ENCODE measurements around the gene DLL4.
"Not testable (repeated sequence)": the region's sequence is repeated elsewhere in the genome, so short reads cannot be mapped to it uniquely, and the experiment has no call there.

Gene DLL4

DNA sequence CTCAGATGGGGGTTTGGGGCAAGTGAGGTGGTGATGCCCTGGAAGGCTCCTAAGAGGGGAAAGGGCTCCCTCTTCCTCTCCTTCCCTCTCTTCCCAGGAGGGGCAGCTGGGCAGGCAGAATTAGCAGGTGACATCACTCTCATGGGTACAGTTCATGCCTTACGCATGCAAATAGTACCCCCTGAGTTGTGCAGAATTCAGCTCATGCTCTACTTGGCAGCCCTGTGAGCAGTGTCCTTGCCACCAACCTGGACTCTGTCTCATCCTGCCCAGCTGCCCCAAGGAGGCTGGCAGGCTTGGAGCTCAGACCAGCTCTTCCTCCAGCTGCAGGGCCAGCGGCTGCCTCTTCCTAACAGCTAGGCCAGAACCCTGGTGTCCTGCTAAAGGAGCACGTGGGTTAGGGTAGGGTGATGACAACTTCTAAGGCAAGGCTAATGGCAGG, 27.4 kb downstream of the DLL4 start:
- DNase-seq (ENCODE audit: extremely low spot score, insufficient read length, low read depth): no peak
- no peak for FAIRE-seq

DNA sequence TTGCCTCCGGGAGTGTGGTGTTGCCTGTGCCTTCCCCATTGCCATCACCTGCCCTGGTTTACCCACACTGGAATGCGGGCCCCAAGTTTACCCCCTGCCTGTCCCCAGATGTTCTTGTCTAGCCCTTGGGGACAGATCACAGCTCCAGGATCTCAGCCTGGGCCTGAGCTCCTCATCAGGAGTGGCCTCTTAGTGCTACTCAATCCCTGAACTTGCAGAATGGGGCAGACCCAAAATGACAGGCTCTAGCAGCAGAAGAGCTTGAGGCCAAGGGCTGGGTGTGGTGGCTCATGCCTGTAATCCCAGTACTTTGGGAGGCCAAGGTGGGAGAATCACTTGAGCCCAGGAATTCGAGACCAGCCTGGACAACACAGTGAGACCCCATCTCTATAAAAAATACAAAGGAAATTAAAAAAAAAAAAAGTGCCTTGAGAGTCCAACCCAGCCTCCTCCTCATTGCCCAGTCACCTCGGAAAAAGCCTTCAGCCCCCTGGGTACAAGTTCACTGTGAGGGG, 28.0 kb downstream of the DLL4 start:
- DNase-seq (ENCODE audit: extremely low spot score, insufficient read length, low read depth) (no peak), FAIRE-seq (no peak)

DNA sequence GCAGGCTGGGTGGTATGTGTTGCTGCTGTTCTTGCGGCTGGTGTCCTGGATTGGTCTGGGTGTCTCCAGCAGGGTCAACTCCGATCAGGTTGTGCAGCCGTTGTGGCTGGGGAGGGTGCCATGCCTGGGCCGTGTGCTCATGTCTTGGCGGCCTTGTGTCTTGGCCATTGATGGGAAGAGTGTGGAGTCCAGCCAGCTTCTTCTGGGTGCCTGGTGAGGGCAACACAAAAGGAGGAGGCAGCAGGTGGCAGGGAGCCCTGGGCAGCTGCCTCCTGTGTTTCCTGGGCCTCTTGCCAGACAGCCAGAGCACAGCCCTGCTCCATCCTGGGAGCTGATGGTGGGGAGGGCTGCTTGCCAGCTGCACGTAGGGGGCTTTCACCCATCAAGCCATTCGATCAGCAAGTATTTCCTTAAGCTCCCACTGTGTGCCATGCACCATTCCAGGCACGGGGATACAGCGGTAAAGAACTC, 28.5 kb downstream of the DLL4 start:
- FAIRE-seq (no peak), DNase-seq (ENCODE audit: extremely low spot score, insufficient read length, low read depth) (no peak)

DNA sequence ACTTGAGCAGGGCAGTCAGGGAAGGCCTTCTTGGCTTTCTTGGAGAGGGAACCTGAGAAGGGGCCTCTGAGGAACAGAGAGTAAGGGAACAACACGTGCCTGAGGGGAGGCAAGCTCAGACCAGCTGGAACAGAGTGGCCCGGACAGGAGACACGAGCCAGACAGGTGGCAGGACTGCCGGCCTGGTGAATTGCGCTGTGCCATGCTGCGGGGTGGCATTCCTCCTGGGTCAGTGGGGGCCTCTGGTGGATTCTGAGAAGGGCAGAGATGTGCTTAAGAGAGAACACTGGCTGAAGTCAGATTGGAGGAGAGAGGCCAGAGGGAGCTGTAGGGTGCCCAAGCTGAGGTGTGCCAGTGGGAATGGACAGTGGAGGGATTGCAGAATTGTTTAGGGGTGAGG, 29.0 kb downstream of the DLL4 start:
- no peak for FAIRE-seq

DNA sequence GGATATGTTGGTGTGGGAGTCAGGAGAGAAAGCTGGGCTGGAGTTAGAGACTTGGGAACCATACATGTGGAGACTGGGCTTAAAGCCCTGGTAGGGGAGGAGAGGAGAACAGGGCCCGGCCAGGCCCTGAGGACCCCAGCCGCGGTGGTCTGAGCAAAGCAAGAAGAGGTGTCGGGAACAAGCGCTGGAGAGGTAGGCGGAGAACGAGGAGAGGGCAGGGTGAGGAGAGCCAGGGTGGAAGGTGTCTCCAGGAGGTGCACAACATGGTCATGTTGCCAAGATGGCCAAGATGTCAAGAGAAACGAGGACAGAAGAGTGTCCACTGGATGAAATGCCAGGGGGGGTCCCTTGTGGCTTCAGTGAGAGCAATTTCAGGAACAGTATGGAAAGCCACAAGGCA, 29.6 kb downstream of the DLL4 start:
- FAIRE-seq (no peak), DNase-seq (ENCODE audit: extremely low spot score, insufficient read length, low read depth) (no peak)

More for the DNA sequence above, 29.0 kb downstream of the DLL4 start:
- DNase-seq (ENCODE audit: extremely low spot score, insufficient read length, low read depth): no peak

DNA sequence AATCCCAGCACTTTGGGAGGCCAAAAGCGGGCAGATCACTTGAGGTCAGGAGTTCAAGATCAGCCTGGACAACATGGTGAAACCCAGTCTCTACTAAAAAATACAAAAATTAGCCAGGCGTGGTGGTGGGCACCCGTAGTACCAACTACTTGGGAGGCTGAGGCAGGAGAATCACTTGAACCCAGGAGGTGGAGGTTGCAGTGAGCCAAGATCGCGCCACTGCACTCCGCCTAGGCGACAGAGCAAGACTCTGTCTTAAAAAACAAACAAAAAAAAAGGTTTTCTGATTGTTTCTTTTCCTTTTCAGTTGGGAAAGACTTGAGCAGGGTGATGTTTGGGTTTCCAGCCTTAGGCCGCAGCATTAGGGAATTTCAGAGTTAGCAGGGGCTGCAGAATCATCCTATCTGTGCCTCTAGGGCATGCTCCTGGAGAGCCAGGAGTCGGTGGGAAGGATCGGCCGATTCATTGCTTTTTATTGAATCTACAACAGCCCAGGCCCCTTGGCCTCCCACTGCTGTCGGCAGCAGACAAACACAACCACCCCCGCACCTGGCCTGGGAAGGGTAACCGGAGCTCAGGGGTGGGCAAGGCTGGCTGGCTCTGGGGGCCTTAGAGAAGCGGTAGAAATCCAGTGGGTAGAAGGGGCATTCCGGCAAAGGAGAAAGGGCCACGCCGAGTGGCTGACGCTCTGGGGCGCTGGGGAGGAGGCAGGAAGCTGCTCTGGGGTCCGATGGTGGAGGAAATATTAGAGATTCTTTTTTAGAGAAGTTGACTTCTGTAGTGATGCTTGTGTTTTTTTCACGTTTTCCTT, 30.4 kb downstream of the DLL4 start:
- FAIRE-seq (no peak), DNase-seq (ENCODE audit: extremely low spot score, insufficient read length, low read depth) (no peak)

DNA sequence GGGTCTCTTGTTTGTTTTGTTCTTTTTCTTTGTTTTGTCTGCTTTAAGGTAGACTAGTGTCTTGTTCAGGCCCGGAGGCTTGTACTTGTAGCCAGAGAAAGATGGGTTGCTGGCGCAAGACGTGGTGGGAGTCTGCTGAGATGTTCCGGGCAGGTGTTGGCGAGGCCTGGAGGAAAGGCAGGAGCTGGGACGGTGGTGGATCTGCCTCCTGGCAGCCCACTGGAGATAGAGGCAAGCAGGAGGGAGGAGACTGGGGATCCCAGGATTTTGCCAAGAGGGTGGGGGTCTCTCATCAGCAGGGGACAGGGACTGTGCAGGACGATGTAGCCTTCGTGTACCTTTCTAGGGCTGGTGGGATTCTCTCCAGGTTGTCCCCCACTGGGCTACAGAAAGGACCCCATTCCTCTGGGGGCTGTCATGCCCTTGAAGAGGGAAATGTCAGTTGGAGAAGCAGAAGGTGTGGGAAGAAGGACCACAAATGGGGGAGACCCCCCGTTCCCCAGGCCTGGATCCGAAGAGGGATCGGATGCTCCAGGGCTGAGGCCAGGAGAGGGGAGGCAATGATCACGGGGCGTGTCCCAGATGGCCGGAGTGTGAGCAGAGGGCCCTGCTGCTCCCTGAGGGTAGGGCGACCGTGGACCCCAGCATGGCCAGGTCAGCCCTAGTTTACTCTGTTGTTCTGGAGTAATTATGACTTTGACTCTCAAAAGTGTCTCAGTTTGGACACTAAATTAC, 31.2 kb downstream of the DLL4 start:
- no peak for DNase-seq (ENCODE audit: extremely low spot score, insufficient read length, low read depth)
- FAIRE-seq: no peak

DNA sequence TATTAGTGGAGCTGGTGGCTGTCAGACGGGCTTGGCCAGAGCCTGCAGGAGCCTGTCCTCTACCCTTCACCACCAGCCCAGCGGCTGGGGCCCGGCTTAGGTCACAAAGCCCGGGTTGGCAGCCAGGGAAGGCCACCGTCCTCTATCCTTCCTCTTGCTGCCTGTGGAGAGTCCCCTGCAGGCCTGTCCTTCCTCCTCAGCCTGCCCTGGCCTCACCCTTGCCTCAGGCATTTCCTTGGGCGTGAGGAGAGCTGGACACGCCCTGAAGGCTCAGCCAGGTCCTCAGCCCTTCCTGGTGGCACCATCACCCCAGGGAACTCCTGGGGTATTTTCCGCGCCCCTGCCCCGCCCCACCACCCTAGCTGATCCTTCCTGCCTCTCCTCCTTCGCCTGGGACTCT, 31.8 kb downstream of the DLL4 start:
- no peak for FAIRE-seq
- DNase-seq (ENCODE audit: extremely low spot score, insufficient read length, low read depth): no peak

DNA sequence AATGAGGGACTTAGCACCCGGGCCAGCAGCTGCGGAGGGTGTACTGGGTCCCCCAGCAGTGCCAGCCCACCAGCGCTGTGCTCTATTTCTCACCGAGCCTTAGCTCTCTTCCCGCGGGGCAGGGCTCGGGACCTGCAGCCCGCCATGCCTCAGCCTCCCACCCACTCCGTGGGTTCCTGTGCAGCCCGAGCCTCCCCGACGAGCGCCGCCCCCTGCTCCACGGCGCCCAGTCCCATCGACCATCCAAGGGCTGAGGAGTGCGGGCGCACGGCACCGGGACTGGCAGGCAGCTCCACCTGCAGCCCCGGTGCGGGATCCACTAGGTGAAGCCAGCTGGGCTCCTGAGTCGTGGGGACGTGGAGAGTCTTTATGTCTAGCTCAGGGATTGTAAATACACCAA, 32.6 kb downstream of the DLL4 start:
- not testable (repeated sequence) for FAIRE-seq; DNase-seq (ENCODE audit: extremely low spot score, insufficient read length, low read depth)

DNA sequence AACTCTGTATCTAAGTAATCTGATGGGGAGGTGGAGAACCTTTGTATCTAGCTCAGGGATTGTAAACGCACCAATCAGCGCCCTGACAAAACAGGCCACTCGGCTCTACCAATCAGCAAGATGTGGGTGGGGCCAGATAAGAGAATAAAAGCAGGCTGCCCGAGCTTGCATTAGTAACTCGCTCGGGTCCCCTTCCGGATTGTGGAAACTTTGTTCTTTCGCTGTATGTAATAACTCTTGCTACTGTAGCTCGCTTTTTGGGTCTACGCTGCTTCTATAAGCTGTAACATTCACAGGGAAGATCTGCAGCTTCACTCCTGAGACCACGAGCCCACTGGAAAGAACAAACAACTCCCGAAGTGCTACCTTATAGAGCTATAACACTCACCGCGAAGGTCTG, 33.2 kb downstream of the DLL4 start:
- not testable (repeated sequence) for FAIRE-seq; DNase-seq (ENCODE audit: extremely low spot score, insufficient read length, low read depth)

DNA sequence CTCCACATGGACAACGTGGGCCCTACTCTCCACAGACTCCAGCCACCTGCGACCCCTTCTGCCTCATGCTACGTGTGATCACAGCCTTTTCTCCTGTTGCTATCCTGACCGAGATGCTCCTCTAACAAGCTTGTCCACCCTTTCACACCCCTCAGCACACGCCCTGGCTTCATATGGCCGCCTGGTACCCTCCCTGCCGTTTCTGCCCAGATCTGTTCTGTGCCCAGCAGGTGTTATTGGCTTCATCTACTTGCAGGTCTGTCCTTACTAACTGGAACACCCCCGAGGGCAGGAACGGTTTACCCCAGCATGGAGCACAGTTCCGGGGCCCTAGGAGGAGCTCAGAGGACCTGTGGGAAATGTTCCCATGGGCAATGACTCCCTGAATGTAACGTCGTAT, 34.1 kb downstream of the DLL4 start:
- no peak for DNase-seq (ENCODE audit: extremely low spot score, insufficient read length, low read depth)
- FAIRE-seq: no peak

DNA sequence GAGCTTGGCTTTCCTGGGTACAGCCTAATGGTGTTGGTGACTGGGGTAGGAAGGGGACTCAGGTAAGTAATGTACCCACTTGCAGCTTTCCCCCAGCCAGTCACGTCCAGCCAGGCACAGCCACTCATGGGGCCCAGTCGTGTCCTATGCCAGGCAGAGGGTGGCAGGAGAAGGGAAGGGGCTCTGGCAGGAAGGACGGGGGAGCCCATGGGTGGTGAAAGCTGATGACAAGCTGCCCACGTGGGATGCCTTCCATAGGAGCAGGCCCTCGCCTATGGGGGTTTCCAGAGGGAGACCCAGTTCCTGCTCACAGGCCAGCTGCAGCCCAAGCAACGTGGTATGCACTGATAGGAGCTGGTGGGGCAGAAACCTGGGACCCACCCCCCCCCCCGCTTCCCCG, 34.9 kb downstream of the DLL4 start:
- no peak for DNase-seq (ENCODE audit: extremely low spot score, insufficient read length, low read depth)
- FAIRE-seq: no peak

DNA sequence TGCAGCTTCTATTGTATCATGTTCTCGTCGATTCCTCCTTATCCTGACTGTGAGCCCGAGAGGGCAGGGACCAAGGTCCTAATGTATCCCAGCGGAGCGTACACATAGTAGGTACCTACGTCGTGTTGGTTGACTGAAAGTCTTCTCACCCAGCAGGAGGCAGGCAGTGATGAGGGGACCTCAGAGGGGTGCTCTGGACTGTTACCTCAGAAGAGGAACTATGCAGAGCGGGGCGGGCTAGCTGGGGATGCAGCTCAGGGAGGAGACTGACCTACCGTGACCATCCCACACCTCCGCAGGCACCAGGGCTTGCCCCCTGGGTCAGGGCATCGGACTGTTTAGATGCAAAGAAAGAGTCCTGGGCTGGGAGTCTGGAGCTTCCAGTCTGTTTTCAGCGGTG, 35.5 kb downstream of the DLL4 start:
- DNase-seq (ENCODE audit: extremely low spot score, insufficient read length, low read depth): no peak
- no peak for FAIRE-seq

DNA sequence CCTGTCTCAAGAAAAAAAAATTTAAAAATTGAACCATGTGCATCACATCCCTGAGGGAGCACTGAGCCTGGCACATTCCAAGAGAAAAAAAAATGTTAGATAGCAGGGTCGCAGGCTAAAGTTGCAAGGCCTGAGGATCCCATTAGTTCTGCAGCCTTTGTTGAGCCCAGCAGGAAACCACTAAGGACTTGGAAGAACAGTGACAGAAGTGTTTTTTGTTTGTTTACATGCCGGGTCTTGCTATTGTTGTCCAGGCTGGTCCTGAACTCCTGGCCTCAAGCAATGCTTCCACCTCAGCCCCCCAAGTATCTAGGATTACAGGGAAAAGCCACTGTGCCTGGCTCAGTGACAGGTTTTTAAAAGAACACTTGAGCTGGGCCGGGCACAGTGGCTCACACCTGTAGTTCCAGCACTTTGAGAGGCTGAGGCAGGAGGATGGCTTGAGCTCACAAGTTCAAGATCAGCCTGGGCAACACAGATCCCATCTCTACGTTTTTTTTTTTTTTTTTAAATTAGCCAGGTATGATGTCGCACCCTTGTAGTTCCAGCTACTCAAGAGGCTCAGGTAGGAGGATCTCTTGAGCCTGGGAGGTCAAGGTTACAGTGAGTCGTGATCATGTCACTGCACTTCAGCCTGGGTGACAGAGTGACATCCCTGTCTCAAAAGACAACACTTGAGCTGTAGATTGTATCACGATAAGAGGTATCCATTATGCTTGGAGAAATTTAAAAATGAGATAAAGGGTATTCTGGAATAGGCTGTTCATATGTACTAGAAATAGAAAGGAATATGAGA, 39.3 kb downstream of the DLL4 start:
- FAIRE-seq: no peak

DNA sequence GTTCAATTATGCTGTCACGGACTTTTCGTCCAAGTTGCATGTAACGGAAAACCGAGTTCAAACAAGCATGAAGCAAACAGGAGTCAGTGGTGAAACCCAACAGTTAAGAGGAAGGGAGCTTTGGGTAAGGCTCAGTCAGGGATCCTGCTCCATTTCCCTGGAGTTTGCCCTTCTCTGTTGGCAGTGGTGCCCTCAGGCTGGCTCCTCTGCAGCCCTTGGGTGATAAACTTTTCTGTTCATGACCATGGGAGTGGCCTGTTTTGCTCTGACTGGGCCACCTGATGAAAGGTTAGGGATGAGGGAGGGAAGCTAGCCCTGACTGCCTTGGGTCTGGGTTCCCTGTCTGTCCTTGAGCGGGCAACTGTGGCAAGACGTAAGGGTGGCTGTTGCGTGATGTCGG, 40.2 kb downstream of the DLL4 start:
- FAIRE-seq: no peak
- DNase-seq (ENCODE audit: extremely low spot score, insufficient read length, low read depth): no peak

More for the DNA sequence above, 39.3 kb downstream of the DLL4 start:
- DNase-seq (ENCODE audit: extremely low spot score, insufficient read length, low read depth): no peak

DNA sequence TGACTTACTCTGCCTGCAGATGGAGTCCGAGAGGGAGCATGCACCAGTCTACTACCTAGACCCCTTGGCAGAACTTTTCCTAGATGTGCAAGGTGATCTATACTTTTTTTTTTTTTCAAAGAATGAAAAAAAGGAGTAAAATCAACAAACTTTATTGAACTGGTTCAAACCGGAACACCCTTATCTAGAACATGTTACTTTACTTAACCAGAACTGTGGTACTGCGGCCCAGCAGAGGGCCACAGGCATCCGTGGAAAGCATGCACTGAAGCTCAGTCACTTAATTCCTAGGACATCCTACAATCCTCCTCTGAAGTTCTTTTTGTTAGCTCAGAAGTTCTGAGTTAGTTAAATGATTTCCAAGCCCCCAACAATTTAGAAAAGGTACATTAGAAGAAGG, 45.7 kb downstream of the DLL4 start:
- FAIRE-seq (no peak), DNase-seq (ENCODE audit: extremely low spot score, insufficient read length, low read depth) (no peak)

DNA sequence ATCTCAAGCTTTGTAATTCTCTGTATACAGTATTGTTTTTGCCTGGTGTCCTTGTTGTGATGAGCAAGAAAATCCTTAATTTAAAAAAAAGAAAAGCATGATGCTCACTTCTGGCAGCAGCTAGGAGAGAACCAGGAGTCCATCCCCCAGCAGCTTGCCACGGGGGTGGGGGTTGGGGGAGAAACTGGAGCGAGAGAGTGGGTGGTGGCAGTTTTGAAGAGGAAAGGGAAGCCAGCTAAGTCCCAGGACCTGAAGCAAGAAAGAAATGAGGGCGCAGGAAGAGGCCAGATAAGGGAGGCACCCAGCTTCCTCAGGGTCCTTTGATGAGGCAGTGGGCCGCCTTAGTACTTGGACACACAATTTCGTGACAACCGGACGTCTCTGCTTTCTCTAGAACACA, 47.7 kb downstream of the DLL4 start:
- no peak for FAIRE-seq
- DNase-seq (ENCODE audit: extremely low spot score, insufficient read length, low read depth): no peak

DNA sequence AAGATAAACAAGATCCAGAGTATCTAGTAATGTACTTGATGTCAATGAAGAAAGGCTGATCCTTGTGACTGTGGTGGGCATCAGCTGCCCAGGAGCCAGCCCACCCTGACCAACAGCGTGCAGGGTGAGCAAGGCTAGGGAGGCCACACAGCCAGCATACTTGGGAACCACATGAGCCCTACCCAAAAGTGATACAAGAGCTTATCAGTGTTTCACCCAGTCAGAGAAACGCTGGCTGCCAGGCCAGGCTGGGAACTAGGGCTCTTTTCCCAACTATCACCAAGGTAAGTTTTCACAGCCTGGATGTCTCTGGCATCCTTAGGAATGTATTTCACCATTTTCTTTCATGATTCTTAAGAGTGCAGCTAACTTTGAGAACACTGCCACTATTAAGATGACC, 49.0 kb downstream of the DLL4 start:
- no peak for DNase-seq (ENCODE audit: extremely low spot score, insufficient read length, low read depth)
- no peak for FAIRE-seq

DNA sequence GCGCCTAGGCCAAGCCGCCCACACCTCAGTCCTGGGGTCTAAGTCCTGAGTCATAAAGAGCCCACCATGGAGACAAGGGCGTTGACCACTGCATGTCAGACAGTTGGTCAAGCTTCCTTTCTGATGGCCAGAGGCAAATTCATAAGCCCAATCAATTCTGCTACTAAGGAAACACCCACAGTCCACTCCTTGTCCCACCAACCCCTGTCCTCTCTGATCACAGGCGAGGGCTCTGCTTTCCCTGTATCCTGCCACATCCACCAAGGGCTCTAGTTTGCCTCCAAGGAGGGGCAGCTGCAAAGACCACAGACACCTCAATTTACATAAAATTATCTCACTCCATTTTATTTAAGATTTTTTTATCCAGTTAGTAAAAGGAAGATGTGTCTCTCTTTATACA, 49.4 kb downstream of the DLL4 start:
- no peak for FAIRE-seq

DNA sequence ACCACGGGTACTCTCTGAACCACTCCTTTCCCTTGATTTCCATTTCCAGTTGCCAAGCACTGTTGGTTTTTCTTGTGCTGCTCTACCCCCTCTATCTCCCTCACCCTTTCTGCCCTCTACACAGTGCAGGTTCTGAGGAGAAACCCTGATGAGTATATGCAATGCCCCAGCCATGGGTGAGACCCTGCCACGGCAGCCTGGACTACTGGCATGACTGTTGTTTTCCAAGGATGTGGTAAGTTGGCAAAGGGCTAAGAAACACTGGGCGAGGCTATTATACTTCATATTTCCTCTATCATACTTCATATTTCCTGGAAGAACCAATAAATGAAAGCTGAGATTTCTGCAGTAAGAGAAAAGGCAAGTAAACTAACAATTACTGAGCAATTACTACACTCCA, 52.0 kb downstream of the DLL4 start:
- DNase-seq (ENCODE audit: extremely low spot score, insufficient read length, low read depth) (no peak), FAIRE-seq (no peak)

More for the DNA sequence above, 49.4 kb downstream of the DLL4 start:
- no peak for DNase-seq (ENCODE audit: extremely low spot score, insufficient read length, low read depth)
